B cell (primary cell): ENCODE results near the gene ACACB. TPM values are rescaled to one million over a fixed set of nuclear protein-coding genes. Genes with fewer than 3 reads are reported as not detected.

Source experiments
- ATAC-seq: fragments of 200-7000 bp; cut with Tn5 transposase; one replicate; pipeline ENCODE4 v1.10.0; 2021; ENCODE audit warnings: low read depth, mild to moderate bottlenecking, moderate number of reproducible peaks, moderate library complexity
- CTCF ChIA-PET: fragments of 350-600 bp; sonication (Branson Sonifier 250); formaldehyde crosslinking; loops from one replicate; lab custom pipeline; 2021; ENCODE audit warnings: antibody characterized with exemption, inconsistent platforms; lab: Charles Lee
- POLR2A ChIA-PET: fragments of 350-600 bp; sonication (Branson Sonifier 250); formaldehyde crosslinking; loops from one replicate; lab custom pipeline; 2021; ENCODE audit warnings: antibody characterized with exemption; lab: Charles Lee
- DNase-seq: peaks from one replicate; pipeline ENCODE4 v3.0.0; 2013
- H2AFZ ChIP-seq: 2 replicates; pipeline ENCODE4 v1.6.1; 2012; ENCODE audit warnings: mild to moderate bottlenecking, low read depth, low read length; ENCODE audit not compliant: insufficient read depth, poor library complexity, severe bottlenecking
- H3K27ac ChIP-seq, 2 donors: 1 replicate in 1 of 2; 2 replicates in 1 of 2; pipeline ENCODE4 v1.5.1; 2012 to 2013; ENCODE audit warnings: low read length in 2 of 2, mild to moderate bottlenecking in 2 of 2, moderate library complexity in 1 of 2
- H3K27me3 ChIP-seq, 4 experiments: fragments of 200-600 bp in 1 of 4; sonication (generic) in 1 of 4; replicated peaks in 1 of 4; 1 replicate in 2 of 4; 2 replicates in 2 of 4; pipeline versions ENCODE4 v1.6.1 to v1.7.0; 2013 to 2016; ENCODE audit warnings: low read length in 3 of 4, mild to moderate bottlenecking in 2 of 4, mixed read lengths in 1 of 4, moderate library complexity in 1 of 4; ENCODE audit not compliant: insufficient read depth in 4 of 4, control insufficient read depth in 3 of 4; ENCODE audit errors: control extremely low read depth in 1 of 4
- H3K36me3 ChIP-seq, 2 experiments: replicated peaks in 1 of 2; 1 replicate in 1 of 2; 2 replicates in 1 of 2; pipeline versions ENCODE4 v1.6.1 to v1.7.1; 2013; ENCODE audit warnings: low read length in 1 of 2; ENCODE audit not compliant: insufficient read depth in 2 of 2, control insufficient read depth in 1 of 2; ENCODE audit errors: control extremely low read depth in 1 of 2, extremely low read depth in 1 of 2
- H3K4me1 ChIP-seq, 2 donors: fragments of 200-600 bp in 1 of 2; sonication (generic) in 1 of 2; 1 replicate in 1 of 2; 2 replicates in 1 of 2; pipeline versions ENCODE4 v1.5.1 to v1.6.1; 2013 to 2017; ENCODE audit warnings: low read length in 2 of 2; ENCODE audit not compliant: control insufficient read depth in 2 of 2, insufficient read depth in 2 of 2
- H3K4me2 ChIP-seq: replicated peaks from 2 replicates; pipeline ENCODE3; 2012; ENCODE audit warnings: mild to moderate bottlenecking, low read depth, low read length; ENCODE audit not compliant: poor library complexity, severe bottlenecking
- H3K4me3 ChIP-seq, 5 experiments: fragments of 200-600 bp in 1 of 5; sonication (generic) in 1 of 5; 1 replicate in 3 of 5; 2 replicates in 2 of 5; pipeline versions ENCODE4 v1.5.1 to v1.7.0; 2011 to 2016; ENCODE audit warnings: low read length in 4 of 5, mild to moderate bottlenecking in 4 of 5, low read depth in 2 of 5, control low read depth in 1 of 5, moderate library complexity in 1 of 5; ENCODE audit not compliant: insufficient read depth in 1 of 5; ENCODE audit errors: control extremely low read depth in 1 of 5, extremely low read depth in 1 of 5
- H3K79me2 ChIP-seq: fragments of 200-600 bp; sonication (generic); one replicate; pipeline ENCODE4 v1.6.0; 2016; ENCODE audit warnings: low read length; ENCODE audit not compliant: control insufficient read depth, insufficient read depth
- H3K9ac ChIP-seq: fragments of 200-600 bp; sonication (generic); 2 replicates; pipeline ENCODE4 v1.6.1; 2017; ENCODE audit warnings: mild to moderate bottlenecking, low read length, moderate library complexity
- H3K9me3 ChIP-seq, 3 donors: one replicate each; pipeline versions ENCODE4 v1.6.1 to v1.7.1; 2013; ENCODE audit warnings: low read length in 2 of 3; ENCODE audit not compliant: control insufficient read depth in 2 of 3, insufficient read depth in 1 of 3; ENCODE audit errors: control extremely low read depth in 1 of 3
- H4K20me1 ChIP-seq: 2 replicates; pipeline ENCODE4 v1.6.0; 2012; ENCODE audit warnings: mild to moderate bottlenecking, low read length; ENCODE audit not compliant: insufficient read depth, control insufficient read depth, poor library complexity, severe bottlenecking
- H3K27ac Mint-ChIP-seq: one replicate; pipeline ENCODE4 v1.8.0; 2021; ENCODE audit warnings: mixed read lengths
- H3K27me3 Mint-ChIP-seq: one replicate; pipeline ENCODE4 v1.8.0; 2021; ENCODE audit warnings: mixed read lengths
- H3K4me1 Mint-ChIP-seq: one replicate; pipeline ENCODE4 v1.8.0; 2021; ENCODE audit warnings: mixed read lengths
- H3K4me3 Mint-ChIP-seq: one replicate; pipeline ENCODE4 v1.8.0; 2021; ENCODE audit warnings: mixed read lengths
- H3K9me3 Mint-ChIP-seq: one replicate; pipeline ENCODE4 v1.8.0; 2022; ENCODE audit warnings: mixed read lengths; ENCODE audit not compliant: insufficient read depth
- CTCF ChIP-seq: fragments of 200-600 bp; IDR thresholded peaks from one replicate; pipeline ENCODE4 v1.8.0; 2022; ENCODE audit warnings: antibody characterized with exemption, mild to moderate bottlenecking
- EZH2 ChIP-seq: IDR thresholded peaks from 2 replicates; pipeline ENCODE4 v1.6.1; 2012; ENCODE audit warnings: borderline replicate concordance, low read depth, mild to moderate bottlenecking, moderate library complexity, low read length; ENCODE audit not compliant: insufficient read depth, poor library complexity, severe bottlenecking
- whole genome bisulfite sequencing: methylation state at CpG from one replicate; pipeline ENCODE4 v1.1.5; 2013; ENCODE audit warnings: missing lambda C conversion rate; ENCODE audit not compliant: insufficient coverage; 5-methylcytosine and 5-hydroxymethylcytosine counted together
- intact Hi-C: fragments of 100-400 bp; cut with micrococcal nuclease; formaldehyde crosslinking; loops from one replicate; pipeline ENCODE4 v1.10.0; 2022
- polyA plus RNA-seq: library from polyadenylated mRNA; depleted of rRNA; stranded (reverse); fragments of >200 nt; gene quantifications from 2 replicates; pipeline ENCODE4 v1.2.3, GENCODE V29; 2012
- total RNA-seq, 2 donors: library from RNA; stranded (reverse); fragments of 120-200 nt in 1 of 2; gene quantifications; 1 replicate in 1 of 2; 2 replicates in 1 of 2; pipeline versions ENCODE4 v1.2.3 to v1.2.4, GENCODE V29; 2013 to 2022

Gene ACACB
- total and polyA plus RNA-seq, 2 donors (not counting 1 experiment from before 2014, with no cell fraction given), result 7.4 to 27.5 TPM

- ATAC-seq (no peak), DNase-seq (no peak)
- H3K27me3 ChIP-seq, result no peaks in the 10 kb centered on the region
- H3K27ac Mint-ChIP-seq, result no peak overlapping the region
- H3K4me1 ChIP-seq, result no peaks in the 10 kb centered on the region
- H3K4me3 Mint-ChIP-seq, result no peak overlapping the region
- H3K4me1 Mint-ChIP-seq, result peaks cover 2% of the 10 kb centered on the region
- H3K4me3 ChIP-seq, result no peak overlapping the region
- no peak overlapping the region for H2AFZ ChIP-seq
- TF ChIP-seq CTCF, result no peak
- TF ChIP-seq EZH2, result no peak
- H4K20me1 ChIP-seq, result no peaks in the 10 kb centered on the region
- ChIA-PET POLR2A (no interaction called here), CTCF (interaction anchor here (0.7 kb wide), 1 partner anchor 147 kb away, joined by 3 read pairs; no protein-coding TSS in a partner anchor)
- H3K36me3 ChIP-seq, result no peaks in the 10 kb centered on the region
- intact Hi-C loops, result no loop called here
- no peaks in the 10 kb centered on the region for H3K79me2 ChIP-seq
- H3K27me3 Mint-ChIP-seq, result peaks cover 15% of the 10 kb centered on the region
- H3K27ac ChIP-seq, result no peak overlapping the region
- H3K9me3 Mint-ChIP-seq, result no peaks in the 10 kb centered on the region
- H3K9me3 ChIP-seq, result peaks cover 0 to 3% (median 0%) of the 10 kb centered on the region in 3 donors
- no peak overlapping the region for H3K9ac ChIP-seq
- WGBS, result 82% methylated on average over 5 of the region's 7 CpGs
- no peak overlapping the region for H3K4me2 ChIP-seq
These were observed 23.4 kb downstream of the ACACB start for GRCh38 chr12:109139791-109140190.

- 92% methylated on average over 3 of the region's 4 CpGs for WGBS
- Mint-ChIP-seq H3K4me1 (peaks cover 2% of the 10 kb centered on the region), H3K27ac (no peak overlapping the region), H3K9me3 (no peaks in the 10 kb centered on the region), H3K27me3 (peaks cover 11% of the 10 kb centered on the region), H3K4me3 (no peak overlapping the region)
- TF ChIP-seq CTCF (no peak), EZH2 (no peak)
- ChIA-PET POLR2A (no interaction called here), CTCF (no interaction called here)
- no peaks in the 10 kb centered on the region for H3K79me2 ChIP-seq
- no peak overlapping the region for H3K4me2 ChIP-seq
- no peaks in the 10 kb centered on the region for H4K20me1 ChIP-seq
- no peak overlapping the region for H3K27ac ChIP-seq
- H2AFZ ChIP-seq, result no peak overlapping the region
- peaks cover 0 to 3% (median 0%) of the 10 kb centered on the region in 3 donors for H3K9me3 ChIP-seq
- no peaks in the 10 kb centered on the region for H3K36me3 ChIP-seq
- no peaks in the 10 kb centered on the region for H3K4me1 ChIP-seq
- intact Hi-C loops, result no loop called here
- no peaks in the 10 kb centered on the region for H3K27me3 ChIP-seq
- no peak overlapping the region for H3K9ac ChIP-seq
- no peak overlapping the region for H3K4me3 ChIP-seq
- DNase-seq, result no peak
- ATAC-seq, result no peak
These were observed 24.2 kb downstream of the ACACB start for GRCh38 chr12:109140560-109140959.
